Stimulated activated CD8-positive, alpha-beta memory T cell treated with anti-CD3 and anti-CD28 coated beads, Interleukin-15, amount 100 ng/mL, for 1 hour (primary cell): ENCODE measurements around the gene CCDC74A.
"Not testable (repeated sequence)": the region's sequence is repeated elsewhere in the genome, so short reads cannot be mapped to it uniquely, and the experiment has no call there.

Experiments
- DNase-seq: peaks from one replicate; pipeline ENCODE4 v3.0.0-alpha.2; 2020; ENCODE audit warnings: low read depth

CCDC74A gene

DNA sequence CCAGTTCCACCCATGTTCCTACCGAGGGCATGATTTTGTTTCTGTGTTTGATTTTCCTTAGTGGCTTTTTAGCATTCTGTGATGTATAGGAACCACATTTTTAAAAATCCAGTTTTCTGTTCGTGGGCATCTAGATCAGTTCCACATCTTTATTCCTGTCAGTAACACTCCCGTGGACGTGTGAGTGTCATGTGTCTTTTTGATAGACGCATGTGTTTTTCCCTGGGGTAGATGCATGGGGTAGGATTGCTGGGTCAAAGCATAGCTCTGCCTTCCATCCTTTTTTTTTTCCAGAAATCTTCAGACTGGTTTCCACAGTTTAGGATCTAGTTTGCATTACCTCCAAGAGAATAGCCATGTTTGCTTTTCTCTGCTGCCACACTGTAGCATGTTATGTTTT lies 38.7 kb downstream of the CCDC74A start:
- no peak for DNase-seq

DNA sequence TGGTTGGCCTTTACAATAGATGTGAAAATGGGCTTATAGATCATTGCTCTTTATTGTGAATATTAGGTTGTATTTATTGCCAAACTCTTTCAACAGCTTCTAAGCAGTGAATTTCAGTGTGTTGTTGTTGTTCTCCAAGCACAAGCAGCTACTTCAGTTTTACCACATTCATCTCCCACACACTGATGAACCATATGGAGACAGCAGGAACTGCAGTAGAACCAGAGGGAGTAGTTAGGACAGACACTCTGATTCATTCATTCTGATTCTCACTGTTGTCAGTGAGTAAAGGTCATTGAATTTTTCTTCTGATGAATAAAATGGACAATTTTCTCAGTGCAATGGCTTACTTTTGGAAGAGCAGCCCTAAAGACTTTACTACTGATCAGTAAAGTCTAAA lies 40.2 kb downstream of the CCDC74A start:
- DNase-seq: no peak

DNA sequence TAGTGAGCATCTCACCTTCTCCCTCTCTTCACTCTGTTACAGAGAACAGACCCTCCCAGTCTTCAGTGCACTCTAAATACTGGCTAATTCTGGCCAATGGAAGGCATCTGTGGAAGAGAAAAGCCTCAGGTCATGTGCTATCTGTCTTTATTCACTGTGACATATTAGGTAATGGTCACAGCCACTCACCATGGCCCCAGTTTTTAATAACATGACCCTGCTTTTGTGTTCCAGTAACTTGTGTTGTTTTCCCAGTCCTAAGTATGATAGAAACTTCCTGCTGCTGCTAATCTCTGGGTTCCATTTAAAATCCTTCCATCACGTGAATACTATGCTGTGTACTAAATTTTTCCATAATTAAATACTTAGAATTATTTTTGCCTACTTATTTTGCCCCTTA lies 40.7 kb downstream of the CCDC74A start:
- DNase-seq: not testable (repeated sequence)

DNA sequence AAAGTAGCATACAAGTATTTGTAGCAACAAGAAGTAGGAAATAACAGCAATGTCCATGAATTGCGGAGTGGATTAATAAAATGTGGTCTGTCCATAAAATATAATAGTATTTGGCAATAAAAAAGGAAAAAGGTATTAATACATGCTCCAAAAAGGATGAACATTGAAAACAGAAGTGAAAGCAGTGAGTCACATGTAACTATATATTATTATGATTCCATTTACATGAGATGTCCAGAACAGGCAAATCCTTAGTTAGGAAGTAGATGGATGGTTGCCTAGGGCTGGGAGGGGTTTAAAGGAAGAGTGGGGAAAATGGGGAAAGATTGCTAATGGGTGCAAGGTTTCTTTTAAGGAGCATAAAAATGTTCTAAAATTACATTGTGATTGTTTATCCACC lies 44.5 kb downstream of the CCDC74A start:
- no peak for DNase-seq

DNA sequence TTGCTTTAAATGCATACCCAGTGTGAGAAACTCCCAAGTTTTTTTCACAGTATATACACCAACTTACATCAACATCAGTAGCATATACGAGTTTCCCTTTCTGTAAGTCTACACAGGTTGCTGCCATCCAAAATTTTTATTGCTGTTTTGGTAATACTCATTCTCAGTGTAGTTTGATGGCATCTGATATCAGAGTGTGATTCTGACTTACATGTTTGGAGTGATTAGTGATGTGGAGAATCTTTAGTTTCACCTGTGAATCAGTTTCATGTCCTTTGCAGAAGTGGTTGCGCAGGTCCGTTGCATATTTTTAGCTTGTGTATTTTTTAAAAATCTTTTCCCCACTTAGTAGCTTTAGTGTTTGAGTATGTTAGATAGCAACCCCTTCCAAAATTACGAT lies 50.1 kb downstream of the CCDC74A start:
- no peak for DNase-seq

DNA sequence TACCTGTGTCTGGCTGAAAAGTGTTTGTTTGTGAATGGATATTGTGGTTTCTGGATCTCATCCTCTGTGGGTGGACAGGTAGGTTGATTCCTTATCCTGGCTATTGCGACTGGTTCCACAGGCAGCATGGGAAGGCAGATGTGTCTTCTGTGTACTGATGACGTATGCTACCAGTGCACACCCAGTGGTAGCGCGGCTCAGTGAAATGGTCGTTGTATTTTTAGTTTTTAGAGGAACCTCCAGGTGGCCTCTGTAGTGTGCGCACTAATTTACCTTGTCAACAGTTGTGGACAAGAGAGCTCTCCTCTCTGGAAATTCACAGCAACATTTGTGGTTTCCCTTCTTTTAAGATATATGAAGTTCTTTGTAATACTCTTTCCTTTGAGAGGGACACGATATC lies 52.5 kb downstream of the CCDC74A start:
- DNase-seq: no peak
